GM18498 (cell line): ENCODE data around the gene CDC14C.
"Not testable (repeated sequence)": the region's sequence is repeated elsewhere in the genome, so short reads cannot be mapped to it uniquely, and the experiment has no call there.

Experiments used
- ATAC-seq: cut with Tn5 transposase; IDR thresholded peaks from one replicate; pipeline ENCODE4 v1.9.1; 2021; ENCODE audit warnings: mild to moderate bottlenecking, moderate library complexity; ENCODE audit not compliant: unreplicated experiment

CDC14C gene

DNA sequence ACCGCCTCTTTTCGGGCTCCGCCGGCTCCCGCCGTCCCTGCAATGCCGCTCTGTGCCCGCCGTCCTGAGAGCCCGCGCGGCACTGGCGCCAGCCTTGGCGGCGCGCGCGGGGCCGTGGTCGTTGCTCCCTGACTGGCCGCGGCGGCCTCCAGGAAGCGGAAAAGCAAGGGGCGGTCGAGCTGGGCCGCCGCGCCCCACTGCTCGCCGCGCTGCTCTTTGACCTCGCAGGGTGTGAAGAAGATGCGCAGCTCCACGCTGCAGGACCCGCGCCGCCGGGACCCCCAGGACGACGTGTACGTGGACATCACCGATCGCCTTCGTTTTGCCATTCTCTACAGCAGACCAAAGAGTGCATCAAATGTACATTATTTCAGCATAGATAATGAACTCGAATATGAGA lies at the start of gene CDC14C:
CDC14C (plus strand) TSS at position 115 of the 400 bp plus-strand sequence; CDS start at position 241, 126 bp downstream.
- no peak for ATAC-seq

DNA sequence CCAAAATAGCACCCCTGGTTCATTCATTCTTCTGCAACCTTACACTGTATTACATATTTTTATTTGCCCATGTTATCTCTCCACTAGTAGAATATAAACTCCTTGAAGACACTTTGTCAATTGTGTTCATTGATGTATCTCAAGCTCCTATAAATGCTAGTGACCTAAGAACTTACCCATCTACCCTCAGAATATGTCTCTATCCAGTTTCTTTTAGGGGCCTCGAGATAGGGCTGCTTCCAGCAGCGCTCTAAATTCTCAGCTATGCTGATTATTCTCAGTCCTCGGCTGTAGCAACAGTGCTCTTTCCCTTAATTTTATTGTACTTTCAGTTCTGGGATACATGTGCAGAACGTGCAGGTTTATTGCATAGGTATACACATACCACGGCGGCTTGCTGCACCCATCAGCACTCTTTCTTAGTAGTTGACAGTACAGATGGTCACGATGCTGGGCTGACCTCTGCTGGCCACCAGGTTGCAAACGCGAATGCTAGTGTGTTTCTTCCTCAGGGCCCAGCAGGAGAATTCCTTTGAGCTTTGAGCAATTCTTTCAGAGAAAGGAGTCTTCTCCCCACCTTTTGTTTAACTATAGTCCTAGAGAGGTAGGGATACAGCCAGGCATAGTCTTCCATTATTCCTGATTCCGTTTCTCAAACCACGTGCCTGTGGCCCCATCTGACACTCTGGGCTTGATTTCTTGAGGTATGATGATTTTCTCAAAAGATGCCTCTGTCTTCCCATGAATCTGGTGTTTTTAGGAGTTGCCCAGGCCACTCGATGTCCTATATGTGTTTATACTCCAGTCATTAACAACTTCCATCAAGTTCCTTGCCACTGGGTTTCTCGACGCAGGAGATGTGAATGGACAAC lies 49.1 kb upstream of the CDC14C start:
- no peak for ATAC-seq

DNA sequence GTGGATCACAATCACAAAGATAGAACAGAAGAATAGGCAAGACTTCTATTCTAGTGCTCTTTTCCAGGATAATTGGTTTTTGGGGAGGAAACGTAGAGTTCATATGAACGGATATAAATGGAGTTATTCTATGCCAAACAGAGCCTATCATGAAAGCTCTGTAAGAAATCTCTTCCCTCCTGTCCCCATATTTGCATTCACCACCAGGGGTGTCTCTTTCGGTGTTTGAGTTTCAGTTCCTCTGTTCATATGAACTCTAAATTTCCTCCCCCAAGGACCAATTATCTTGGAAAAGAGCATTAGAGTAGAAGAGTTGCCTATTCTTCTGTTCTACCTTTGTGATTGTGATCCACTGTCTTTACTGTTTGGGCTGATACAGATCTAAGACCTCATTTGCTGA lies 48.3 kb upstream of the CDC14C start:
- no peak for ATAC-seq

DNA sequence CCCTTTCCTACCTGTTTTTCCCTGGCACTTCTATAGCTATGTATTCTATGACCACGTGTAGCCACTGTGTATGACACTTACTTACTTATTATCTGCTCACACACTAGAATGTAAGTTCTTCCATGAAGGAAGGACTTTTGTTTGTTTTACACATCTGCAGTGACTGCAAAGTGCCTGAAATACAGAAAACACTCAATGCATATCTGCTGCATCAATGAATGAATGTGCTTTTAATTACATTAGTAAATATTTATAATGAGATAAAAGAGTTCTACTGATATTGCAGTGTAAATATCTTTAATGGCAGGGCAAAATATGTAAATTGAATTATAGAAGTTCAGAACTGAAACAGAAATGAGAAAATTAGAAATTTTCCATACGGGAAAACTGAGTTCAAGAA lies 43.5 kb upstream of the CDC14C start:
- no peak for ATAC-seq

DNA sequence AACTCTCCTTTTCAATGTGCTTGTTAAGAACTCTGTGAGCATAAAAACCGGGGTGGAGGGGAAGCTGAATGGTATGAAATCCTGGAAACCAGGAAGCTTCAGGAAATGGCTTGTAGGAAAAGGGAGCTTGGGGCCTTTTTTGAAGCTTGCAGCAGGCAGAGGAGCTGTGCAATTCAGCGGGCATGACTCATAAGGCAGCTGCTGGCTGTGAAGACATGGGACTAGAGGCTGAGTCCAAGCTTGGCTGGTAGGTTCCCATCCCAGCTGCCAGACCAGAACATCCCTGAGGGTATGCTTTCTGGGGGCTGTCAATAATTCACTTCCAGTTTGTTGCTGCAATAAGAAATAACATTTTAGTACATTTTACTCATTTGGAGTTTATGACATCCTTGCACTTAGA lies 36.8 kb upstream of the CDC14C start:
- no peak for ATAC-seq

DNA sequence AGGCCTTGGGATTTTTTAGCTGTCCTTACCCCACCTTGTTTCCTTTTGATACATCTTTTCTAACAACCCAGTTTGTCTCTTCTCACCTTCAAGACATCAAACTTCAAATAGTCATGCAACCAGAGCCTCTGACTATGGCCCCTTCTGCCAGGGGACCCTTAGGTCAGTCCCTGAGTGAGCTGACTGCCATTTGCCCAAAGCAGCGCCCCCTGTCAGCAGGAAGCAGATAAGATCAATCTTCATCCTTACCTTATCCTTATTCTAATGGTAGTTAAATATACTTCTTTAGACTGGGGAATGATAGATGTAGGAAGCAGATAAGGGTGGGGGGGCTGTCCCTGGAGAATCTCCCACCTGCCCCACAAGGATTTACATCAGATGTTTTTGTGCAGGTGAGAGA lies 29.8 kb upstream of the CDC14C start:
- no peak for ATAC-seq

DNA sequence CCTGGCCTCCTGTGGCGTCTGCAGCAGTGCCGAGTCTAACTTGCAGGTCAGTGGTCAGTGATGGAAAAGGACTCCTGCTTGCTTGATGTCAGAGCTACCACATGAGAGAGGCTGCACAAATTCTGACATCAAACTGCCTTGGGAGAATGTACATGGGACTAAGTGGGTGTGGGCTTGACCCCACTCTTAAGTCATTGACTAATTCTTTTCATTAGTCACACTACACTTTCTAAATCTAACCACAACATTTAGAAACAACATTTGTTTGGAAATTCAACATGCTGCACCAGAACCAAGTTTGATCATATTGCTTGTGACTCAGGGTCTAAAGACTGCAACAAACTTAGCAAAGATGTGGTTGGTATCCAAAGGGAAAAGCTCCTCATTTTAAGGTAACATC lies 24.4 kb upstream of the CDC14C start:
- ATAC-seq, result no peak

DNA sequence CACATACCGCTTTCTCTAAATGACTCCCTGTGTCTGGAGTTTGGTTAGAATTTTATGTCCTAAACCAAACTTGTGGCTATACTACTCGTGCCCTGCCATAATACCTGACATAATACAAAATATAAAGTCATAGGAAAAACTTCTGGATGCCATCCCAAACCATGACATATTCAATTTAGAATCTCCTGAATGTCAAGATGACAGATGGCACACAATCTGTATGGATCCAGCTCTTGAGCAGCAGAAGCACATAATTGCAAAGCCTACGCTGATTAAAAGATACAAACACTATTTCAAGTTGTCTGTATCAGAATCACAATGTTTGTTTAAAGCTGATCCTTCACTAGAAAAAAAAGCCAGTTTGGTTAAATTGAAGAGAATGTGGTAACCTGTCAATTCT lies 22.4 kb upstream of the CDC14C start:
- no peak for ATAC-seq

DNA sequence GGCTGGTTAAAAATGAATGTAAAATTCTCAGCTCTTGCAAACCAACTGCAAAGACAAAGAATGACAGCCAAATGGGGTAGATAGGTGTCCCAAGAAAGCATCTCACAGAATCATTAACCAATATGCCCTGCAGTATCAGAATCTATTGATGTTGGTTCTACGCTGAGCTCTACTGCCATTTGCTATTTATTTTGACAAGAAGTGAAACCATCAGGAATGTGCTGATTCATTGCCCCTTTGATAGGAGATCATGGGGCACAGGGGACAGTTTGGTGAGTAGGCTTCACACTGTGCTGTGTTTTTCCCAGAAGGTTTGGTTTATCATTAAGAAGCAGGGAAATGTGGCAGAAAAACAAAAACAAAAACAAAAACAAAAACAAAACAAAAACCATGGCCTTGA lies 19.4 kb upstream of the CDC14C start:
- no peak for ATAC-seq

DNA sequence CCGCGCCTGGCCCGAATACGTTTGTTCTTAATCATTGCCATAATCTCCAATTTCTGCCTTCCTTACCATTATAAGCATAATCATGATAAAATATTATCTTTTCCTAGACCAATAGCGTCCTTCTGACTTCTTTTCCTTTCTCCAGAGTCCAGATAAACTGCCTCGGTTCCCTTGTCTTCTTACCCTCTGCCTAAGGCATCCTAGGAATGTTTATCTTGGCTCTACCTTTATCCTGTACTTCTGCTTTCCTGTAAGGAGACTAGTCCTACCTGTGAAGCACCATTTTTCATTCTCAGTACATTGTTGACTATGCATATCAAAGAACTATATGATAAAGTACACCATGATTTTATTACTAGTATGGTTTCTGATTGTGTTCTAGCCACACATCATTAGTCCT lies 18.7 kb upstream of the CDC14C start:
- ATAC-seq, result not testable (repeated sequence)

DNA sequence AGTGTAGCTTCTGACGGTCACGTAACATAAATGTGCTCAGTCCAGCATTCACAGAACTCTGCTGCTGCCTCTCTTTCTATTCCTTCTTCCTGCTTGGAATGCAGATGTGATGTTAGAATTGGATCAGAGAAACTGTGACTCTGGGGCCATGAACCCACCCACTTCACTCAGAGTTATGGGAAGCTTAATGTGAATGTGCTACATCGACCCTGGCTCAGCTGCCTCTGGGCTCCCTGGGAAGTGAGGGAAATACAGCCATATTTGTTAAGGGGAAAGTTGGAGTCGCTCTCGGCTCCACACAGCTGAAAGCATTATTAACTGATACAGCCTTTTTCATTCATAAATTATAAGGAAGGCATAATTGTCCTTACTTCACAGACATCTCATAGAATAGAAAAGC lies 14.5 kb upstream of the CDC14C start:
- ATAC-seq, result not testable (repeated sequence)

DNA sequence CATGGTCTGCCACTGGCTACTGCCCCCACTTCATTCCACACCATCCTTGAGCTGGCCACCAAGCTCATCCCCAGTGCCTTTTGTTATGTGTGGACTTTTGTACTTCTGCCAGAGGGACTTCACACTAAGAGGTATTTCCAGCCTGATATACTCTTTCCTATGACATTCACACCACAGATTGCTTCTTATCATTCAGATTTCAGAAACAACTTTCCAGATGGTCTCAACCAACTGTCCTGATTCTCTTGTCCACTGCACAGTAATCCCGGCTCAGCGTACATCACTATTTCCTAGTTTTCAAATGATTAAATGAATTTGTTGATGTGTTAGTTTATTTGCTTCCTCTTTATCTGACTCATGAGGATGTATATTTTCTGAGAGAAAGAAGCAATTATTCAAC lies 7.1 kb downstream of the CDC14C start:
- no peak for ATAC-seq

DNA sequence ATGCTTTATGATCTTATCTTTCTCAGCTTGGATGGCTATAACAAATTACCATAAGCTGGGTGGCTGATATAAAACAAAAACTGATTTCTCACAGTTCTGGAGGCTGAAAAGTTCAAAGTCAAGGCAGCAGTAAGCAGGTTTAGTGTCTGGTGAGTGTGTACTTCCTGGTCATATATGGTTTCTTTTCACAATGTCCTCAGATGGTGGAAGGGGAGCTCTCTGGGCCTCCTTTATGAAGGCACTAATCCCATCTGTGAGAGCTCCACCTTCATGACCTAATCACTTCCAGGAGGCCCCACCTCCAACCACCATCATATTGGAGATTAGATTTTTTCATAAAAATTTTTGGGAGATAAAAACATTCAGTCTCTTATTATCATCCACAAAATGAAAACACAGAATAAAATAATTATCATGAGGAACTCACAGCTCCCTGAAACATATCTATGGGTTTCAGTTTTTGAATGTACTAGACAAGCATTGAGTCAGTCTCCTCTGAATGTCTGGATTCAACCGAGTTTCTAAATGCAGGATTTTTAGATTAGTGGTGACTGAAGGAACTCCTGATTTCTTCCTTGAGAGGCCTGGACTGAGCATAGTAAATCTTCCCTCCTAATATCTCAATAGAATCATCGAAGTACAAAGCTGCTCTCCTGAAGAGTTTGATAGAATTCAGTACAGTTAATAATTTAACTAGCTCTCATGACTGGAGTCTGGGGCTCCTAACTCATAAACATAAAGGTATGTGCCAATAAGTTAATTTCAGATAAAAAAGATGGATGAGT lies 8.0 kb downstream of the CDC14C start:
- ATAC-seq, result no peak

DNA sequence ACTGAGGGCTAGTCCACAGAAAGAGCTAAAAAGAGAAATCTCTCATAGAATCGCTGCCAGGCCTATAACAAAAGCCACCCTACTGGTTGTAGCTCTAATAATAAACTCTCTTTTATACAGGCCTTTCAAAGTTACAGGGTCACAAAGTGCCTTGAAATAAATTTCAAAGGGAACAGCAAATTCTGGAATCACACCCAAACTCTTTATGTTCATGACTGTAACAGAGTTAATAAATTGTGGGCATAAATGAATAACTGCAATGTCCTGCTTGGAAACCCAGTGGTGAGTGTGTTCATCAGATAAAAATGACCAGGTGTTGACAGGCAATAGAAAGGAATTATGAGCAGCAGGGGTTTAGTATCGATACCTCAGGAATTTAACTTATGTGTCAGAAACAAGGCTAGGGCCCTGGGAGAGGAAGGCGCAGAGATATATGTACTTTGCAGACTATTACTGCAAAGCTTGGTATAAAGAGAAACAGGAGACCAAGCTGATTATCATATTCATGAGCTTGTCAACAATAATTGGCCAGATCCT lies 9.3 kb downstream of the CDC14C start:
- no peak for ATAC-seq

DNA sequence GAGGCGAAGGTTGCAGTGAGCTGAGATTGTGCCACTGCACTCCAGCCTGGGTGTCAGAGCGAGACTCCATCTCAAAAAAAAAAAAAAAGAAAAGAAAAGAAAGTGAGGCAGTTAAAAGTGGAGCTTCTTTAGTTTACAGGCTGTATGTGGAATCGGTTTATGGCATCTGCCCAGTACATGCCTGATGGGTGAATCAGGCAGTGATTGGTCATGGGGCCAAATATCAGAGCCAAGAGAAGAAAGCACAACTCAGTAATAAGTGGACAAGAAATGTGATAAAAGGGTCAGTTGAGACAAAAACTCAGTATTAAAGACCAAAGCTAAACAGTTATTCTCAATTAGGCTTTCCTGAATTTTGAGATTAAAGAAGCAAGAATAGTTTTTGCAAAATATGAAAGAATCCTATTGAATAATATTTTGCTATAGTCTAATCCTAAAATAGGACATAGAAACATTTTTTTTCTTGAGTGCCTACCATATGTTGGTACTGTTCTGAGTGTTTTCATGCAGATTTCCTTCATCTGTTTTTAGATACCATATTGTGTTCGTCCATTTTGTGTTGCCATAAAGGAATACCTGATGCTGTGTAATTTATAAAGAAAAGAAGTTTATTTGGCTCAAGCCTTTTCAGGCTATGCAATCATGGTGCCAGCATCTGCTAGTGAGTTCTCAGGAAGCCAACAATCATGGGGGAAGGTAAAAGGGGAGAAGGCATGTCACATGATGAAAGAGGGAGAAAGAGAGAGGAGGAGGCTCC lies 14.4 kb downstream of the CDC14C start:
- ATAC-seq, result no peak

DNA sequence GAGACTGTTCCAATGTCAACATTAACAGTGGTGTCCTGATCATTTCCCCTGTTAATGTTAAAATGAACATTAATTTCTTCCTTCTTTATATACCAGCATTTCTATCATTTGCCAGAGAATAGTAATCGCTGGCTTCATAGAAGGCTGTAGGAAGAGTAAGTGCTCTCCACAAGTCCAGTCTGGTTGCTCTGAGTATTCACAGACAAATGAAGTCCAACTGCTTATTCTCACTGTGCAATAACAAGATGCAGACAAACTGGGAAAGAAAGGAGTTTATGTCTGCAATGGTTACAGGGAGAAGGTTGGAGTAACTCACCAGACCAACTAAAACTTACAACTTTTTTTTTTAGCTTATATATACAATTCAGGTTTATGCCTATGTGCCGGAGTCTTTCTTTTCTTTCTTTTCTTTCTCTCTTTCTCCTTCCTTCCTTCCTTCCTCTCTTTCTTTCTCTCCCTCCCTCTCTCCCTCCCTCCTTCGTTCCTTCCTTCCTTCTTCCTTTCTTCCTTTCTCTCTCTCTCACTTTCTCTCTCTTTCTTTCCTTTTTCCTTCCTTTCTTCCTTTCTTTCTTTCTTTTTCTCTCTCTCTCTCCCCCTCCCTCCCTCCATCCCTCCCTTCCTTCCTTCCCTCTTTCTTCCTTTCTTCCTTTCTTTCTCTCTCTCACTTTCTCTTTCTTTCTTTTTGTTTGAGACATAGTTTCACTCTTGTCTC lies 19.1 kb downstream of the CDC14C start:
- ATAC-seq, result no peak

DNA sequence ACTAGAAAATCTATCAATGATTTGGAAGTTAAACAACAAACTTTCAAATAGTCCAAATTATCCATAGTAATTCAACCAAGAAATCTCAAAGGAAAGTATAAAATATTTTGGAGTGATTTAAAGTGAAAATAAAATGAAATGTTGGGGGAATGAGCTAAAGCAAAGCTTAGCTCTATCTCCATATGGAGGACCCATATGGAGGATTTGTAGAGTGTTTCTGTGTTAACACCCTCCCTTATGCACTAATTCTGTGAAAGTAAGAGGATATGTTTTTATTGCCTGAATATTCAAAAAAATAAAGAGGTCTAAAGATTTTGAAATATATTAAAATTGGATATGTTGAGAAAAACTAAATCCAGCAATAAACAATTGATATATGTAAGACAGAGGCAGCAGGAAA lies 31.6 kb downstream of the CDC14C start:
- no peak for ATAC-seq

DNA sequence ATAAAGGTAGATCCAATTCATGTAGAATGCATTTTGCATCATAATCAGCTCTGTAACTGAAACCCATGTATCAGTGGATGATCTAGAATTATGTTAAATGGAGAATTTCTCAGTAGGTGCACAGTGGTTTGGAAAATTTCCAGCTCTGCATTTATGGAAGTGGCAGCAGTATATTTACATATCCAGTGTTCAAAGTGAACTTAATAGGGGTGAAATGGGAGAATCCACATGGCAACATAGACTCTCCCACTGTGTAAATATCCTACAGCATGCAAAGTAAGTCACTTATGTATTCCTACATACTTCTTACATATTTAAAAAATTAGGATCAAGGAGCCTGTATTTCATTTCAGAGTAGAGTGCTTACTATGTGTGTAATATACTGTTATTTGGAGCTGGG lies 35.3 kb downstream of the CDC14C start:
- ATAC-seq, result no peak

DNA sequence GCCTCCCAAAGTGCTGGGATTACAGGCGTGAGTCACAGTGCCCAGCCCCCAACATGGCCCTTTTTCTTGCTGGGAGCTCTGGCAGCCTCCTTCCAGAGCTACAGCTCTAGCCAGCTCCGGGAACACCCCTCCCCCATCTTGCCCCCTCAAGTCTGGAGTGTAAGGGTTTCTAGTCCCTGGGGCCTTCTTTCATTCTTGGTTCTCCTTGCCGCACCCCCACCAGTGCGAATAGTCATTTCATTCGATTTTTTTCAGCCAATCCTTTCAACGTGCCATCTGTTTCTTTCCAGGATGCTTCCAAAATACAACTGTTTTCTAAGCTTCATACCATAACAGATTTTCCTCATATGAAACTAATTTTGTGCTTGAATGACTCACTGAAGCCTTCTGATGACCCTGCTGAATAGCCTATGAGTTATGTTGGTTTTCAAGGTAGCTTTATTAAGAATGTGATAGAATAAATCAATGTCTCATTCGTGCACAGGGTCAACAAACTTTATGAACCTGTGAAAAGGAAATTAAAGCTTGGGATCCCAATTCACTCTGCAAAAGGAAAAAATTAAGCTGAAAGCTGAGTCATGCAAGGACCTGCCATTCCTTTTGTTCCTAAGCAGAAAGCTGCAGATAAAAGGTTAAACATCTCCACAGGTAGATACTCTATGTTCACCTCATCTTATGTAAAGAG lies 38.6 kb downstream of the CDC14C start:
- no peak for ATAC-seq

DNA sequence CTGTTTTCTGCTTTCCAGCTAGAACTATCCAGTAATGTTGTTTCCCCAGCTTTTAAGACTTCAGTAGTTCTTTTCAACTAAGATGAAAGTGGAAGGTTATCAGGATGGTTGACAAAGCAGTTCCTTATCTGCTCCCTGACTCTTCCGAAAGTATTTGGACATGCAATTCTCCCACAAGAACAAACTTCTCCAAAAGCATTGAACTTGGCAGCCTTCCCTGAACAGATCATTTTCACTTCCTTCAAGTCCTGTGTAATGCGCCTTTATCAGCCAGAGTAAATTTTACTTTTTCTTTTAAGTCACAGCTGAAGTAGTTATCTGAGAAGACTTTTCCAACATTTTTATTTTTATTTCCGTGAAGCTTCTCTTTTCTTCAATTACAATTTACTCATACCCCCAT lies 39.7 kb downstream of the CDC14C start:
- ATAC-seq, result no peak
